GM12872 (cell line): Measurements from ENCODE around the gene PRIM2.

Experiments
- CTCF ChIP-seq: IDR thresholded peaks from 3 replicates; pipeline ENCODE4 v1.5.1; 2011; ENCODE audit warnings: low read depth, mild to moderate bottlenecking, low read length, moderate library complexity; ENCODE audit not compliant: insufficient read depth

PRIM2 gene

GRCh38 chr6:57317060-57317943 is at the start of gene PRIM2:
PRIM2 (plus strand) TSS chr6:57317630; CDS start chr6:57318446, 816 bp downstream.
- TF ChIP-seq CTCF: no peak

- no peak for TF ChIP-seq CTCF
These were observed 49.2 kb upstream of the PRIM2 start for GRCh38 chr6:57268294-57268640.

- TF ChIP-seq CTCF: no peak
These were observed 42.0 kb upstream of the PRIM2 start for GRCh38 chr6:57275384-57275783.

- TF ChIP-seq CTCF: no peak
These were observed 40.5 kb upstream of the PRIM2 start for GRCh38 chr6:57276946-57277345.

- no peak for TF ChIP-seq CTCF
These were observed 38.9 kb upstream of the PRIM2 start for GRCh38 chr6:57278570-57278969.

- TF ChIP-seq CTCF: no peak
These were observed 38.4 kb upstream of the PRIM2 start for GRCh38 chr6:57279013-57279412.

GRCh38 chr6:57283106-57283505 is 34.3 kb upstream of the PRIM2 start:
- TF ChIP-seq CTCF: no peak
